ENCODE results near the gene ANGEL2. TPM values are rescaled to one million over a fixed set of nuclear protein-coding genes. Genes with fewer than 3 reads are reported as not detected.

ANGEL2 gene
- total and polyA plus RNA-seq, 2 of the 4 experiments (the other 2 are of a cell fraction): 13.4 to 44.1 TPM

- intact Hi-C loops (cut with micrococcal nuclease) (no loop called here), dilution Hi-C loops (cut with HindIII; ENCODE audit: low sequenced_read_pairs, unreplicated experiment) (no loop called here), in situ Hi-C loops (cut with MboI; ENCODE audit: low sequenced_read_pairs) (no loop called here)
- Histone ChIP-seq H4K20me1 (ENCODE audit: insufficient read depth, low read length) (peaks cover 20% of the 10 kb centered on the region), H3K9me1 (ENCODE audit: insufficient read depth, low read length) (peaks cover 5% of the 10 kb centered on the region), H2BK5ac (ENCODE audit: low read depth, low read length, poor library complexity, severe bottlenecking) (no peak overlapping the region), H3K4me3 (ENCODE audit: insufficient read depth, low read depth, low read length) (no peak overlapping the region), H3K79me1 (ENCODE audit: low read depth in 1 of 2, low read length in 2 of 2) (peaks cover 5 to 47% of the 10 kb centered on the region in 2 experiments), H3K27ac (ENCODE audit: insufficient read depth, low read length) (no peak overlapping the region), H2BK20ac (ENCODE audit: low read depth, low read length) (no peak overlapping the region), H3K4me1 (ENCODE audit: control insufficient read depth, insufficient read depth, low read length) (peaks cover under 1% of the 10 kb centered on the region), H2BK120ac (ENCODE audit: low read depth, low read length) (no peak overlapping the region), H2AK9ac (replicated peaks; ENCODE audit: low read depth, low read length, poor library complexity) (no peak overlapping the region), H3K9me3 (ENCODE audit: control insufficient read depth, insufficient read depth, low read length) (no peaks in the 10 kb centered on the region), H4K8ac (ENCODE audit: low read depth in 2 of 2, low read length in 2 of 2) (no peak overlapping the region), H2BK15ac (ENCODE audit: low read depth, low read length) (no peak overlapping the region), H3K23ac (ENCODE audit: low read depth, low read length) (no peak overlapping the region), H3K9ac (ENCODE audit: low read depth, low read length) (no peak overlapping the region), H3K27me3 (ENCODE audit: control insufficient read depth, insufficient read depth, low read length) (no peaks in the 10 kb centered on the region), H4K91ac (ENCODE audit: insufficient read depth, low read depth, low read length) (no peak overlapping the region), H2AK5ac (ENCODE audit: low read depth, low read length) (no peak overlapping the region), H4K5ac (ENCODE audit: low read depth, low read length) (no peak overlapping the region), H3K56ac (ENCODE audit: extremely low read depth, insufficient read depth, low read length) (no peak overlapping the region), H3K4ac (ENCODE audit: low read depth, low read length) (no peak overlapping the region), H3K18ac (ENCODE audit: low read depth, low read length) (no peak overlapping the region), H3K36me3 (ENCODE audit: control insufficient read depth, insufficient read depth, low read length) (no peaks in the 10 kb centered on the region), H3K4me2 (ENCODE audit: low read depth, low read length) (no peak overlapping the region), H2AFZ (replicated peaks; ENCODE audit: low read length, poor library complexity) (no peak overlapping the region), H3K14ac (replicated peaks; ENCODE audit: low read depth, low read length) (no peak overlapping the region)
- ATAC-seq (ENCODE audit: low read depth) (no peak), DNase-seq (no peak)
- BruUV-seq (replicated peaks): no TSS peak
- ChIA-PET POLR2A (ENCODE audit: unreplicated experiment) (no interaction called here), CTCF (no interaction called here)
- TF ChIP-seq ELK1 (IDR thresholded peaks at IDR 0.05; ENCODE audit: borderline replicate concordance, low read depth, low read length) (no peak), CHD1 (IDR thresholded peaks at IDR 0.05; ENCODE audit: low read depth, low read length) (no peak), CEBPB (IDR thresholded peaks at IDR 0.05; ENCODE audit: low read depth, low read length) (peak; percentile 75)
- 80% methylated on average over 2 of the region's 3 CpGs; no CpG with 5 or more reads in 1 of the 2 experiments for WGBS, 2 experiments (ENCODE audit: extremely low coverage in 2 of 2, insufficient read length in 1 of 2)
These were observed 40.1 kb upstream of the ANGEL2 start for GRCh38 chr1:213055767-213056166.
